Esophagus muscularis mucosa (tissue), 3 donors: ENCODE measurements around the gene LRRC47.

Experiments
- EP300 ChIP-seq: sonication (generic); formaldehyde crosslinking; IDR thresholded peaks from one replicate; pipeline ENCODE4 v1.6.1; 2017; ENCODE audit warnings: antibody characterized with exemption
- TF ChIP-seq, protein P1 (sequence below), 3 experiments: fragments of 200-600 bp in 2 of 3; fragments of 450-650 bp in 1 of 3; sonication (generic) in 2 of 3; IDR thresholded peaks; one replicate each; pipeline ENCODE4 v1.5.1; 2017 to 2019; ENCODE audit warnings: antibody characterized with exemption in 3 of 3, mild to moderate bottlenecking in 2 of 3, moderate library complexity in 1 of 3

DNA sequence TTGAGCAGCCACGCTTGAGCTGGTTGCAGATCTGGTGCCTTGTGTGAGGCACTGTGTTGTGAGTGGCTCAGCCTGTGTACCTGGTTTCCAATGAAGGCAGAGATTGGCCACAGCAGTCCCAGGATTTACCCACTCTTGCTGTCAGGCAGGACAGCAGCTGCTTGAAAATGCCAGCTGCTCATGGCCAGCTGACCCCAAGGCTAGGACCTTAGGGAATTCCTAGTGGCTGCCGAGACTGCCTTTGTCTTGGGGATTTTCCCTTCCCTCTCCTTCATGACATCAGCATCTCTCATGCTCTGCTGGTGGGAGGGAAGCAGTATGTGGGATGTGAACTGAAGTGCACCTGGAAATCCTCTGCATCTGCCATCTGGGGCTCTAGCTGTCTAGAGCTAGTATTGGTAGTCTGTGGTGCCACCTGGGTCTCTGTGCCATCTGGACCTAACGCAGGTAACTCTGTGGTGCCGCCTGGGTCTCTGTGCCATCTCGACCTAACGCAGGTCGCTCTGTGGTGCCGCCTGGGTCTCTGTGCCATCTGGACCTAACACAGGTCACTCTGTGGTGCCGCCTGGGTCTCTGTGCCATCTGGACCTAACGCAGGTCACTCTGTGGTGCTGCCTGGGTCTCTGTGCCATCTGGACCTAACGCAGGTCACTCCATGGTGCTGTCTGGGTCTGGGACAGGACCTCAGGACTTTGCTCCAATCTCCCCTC lies 3.8 kb upstream of the LRRC47 start:
- TF ChIP-seq, protein P1, sequence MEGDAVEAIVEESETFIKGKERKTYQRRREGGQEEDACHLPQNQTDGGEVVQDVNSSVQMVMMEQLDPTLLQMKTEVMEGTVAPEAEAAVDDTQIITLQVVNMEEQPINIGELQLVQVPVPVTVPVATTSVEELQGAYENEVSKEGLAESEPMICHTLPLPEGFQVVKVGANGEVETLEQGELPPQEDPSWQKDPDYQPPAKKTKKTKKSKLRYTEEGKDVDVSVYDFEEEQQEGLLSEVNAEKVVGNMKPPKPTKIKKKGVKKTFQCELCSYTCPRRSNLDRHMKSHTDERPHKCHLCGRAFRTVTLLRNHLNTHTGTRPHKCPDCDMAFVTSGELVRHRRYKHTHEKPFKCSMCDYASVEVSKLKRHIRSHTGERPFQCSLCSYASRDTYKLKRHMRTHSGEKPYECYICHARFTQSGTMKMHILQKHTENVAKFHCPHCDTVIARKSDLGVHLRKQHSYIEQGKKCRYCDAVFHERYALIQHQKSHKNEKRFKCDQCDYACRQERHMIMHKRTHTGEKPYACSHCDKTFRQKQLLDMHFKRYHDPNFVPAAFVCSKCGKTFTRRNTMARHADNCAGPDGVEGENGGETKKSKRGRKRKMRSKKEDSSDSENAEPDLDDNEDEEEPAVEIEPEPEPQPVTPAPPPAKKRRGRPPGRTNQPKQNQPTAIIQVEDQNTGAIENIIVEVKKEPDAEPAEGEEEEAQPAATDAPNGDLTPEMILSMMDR (IDR thresholded peaks at IDR 0.05): no peak
- no peak for TF ChIP-seq EP300
